ENCODE results near the gene TRIM43.
"Not testable (repeated sequence)": the region's sequence is repeated elsewhere in the genome, so short reads cannot be mapped to it uniquely, and the experiment has no call there.

The TRIM43 gene

GRCh38 chr2:95591701-95592100, at the start of gene TRIM43:
Gene TRIM43, plus strand, starts transcription at chr2:95592001. Its CDS starts 2,023 bp downstream, at chr2:95594024.
- H3K4me3 ChIP-seq (replicated peaks; ENCODE audit: low read depth, low read length); H3K36me3 ChIP-seq (ENCODE audit: control insufficient read depth, insufficient read depth, low read length); H3K27me3 ChIP-seq (replicated peaks; ENCODE audit: control insufficient read depth, insufficient read depth, low read length); DNase-seq (ENCODE audit: extremely low read depth, insufficient read length): not testable (repeated sequence)

DNA sequence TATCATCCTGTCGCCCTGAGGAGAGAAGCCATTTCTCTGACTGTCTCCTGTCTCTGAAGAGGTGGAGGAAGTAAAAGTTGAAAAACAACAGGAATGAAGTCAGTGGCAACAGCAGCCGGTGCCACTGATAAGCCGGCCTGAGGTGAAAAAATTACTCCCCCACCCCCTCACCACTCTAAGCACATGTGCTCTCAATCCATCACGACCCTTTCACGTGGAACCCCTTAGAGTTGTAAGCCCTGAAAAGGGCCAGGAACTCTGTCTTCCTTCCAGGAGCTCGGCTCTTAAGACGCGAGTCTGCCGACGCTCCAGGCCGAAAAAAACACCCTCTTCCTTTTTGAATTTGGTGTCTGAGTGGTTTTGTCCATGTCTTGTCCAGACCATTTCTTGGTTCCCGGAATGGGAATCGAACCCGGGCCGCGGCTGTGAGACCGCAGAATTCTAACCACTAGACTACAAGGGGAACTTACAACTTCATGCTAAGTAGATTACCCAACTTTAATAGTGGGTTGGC, 40.7 kb upstream of the TRIM43 start:
- DNase-seq (ENCODE audit: extremely low read depth, insufficient read length): no peak
- no peaks in the 10 kb centered on the region for H3K36me3 ChIP-seq (ENCODE audit: control insufficient read depth, insufficient read depth, low read length)

DNA sequence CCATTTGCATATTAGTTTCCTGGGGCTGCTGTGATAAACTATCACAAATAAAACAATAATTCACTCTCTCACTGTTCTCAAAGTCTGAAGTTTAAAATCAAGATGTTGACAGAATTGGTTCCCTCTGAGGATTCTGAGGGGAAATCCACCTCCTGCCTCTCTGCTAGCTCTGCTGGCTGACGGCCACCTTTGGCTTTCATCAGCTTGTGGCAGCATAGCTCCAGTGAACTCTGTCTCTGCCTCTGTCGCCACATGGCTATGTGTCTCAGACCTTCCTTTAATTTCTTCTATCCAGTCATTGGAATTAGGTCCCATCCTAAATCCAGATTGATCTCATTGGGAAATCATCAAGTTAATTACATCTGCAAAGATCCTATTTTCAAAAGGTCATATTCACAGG, 38.9 kb upstream of the TRIM43 start:
- TF ChIP-seq, protein P1, sequence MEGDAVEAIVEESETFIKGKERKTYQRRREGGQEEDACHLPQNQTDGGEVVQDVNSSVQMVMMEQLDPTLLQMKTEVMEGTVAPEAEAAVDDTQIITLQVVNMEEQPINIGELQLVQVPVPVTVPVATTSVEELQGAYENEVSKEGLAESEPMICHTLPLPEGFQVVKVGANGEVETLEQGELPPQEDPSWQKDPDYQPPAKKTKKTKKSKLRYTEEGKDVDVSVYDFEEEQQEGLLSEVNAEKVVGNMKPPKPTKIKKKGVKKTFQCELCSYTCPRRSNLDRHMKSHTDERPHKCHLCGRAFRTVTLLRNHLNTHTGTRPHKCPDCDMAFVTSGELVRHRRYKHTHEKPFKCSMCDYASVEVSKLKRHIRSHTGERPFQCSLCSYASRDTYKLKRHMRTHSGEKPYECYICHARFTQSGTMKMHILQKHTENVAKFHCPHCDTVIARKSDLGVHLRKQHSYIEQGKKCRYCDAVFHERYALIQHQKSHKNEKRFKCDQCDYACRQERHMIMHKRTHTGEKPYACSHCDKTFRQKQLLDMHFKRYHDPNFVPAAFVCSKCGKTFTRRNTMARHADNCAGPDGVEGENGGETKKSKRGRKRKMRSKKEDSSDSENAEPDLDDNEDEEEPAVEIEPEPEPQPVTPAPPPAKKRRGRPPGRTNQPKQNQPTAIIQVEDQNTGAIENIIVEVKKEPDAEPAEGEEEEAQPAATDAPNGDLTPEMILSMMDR (IDR thresholded peaks at IDR 0.05; ENCODE audit: insufficient read depth, low read length, poor library complexity, severe bottlenecking): no peak
- no peak overlapping the region for H3K4me3 ChIP-seq (replicated peaks; ENCODE audit: low read depth, low read length)
- no peak for DNase-seq (ENCODE audit: extremely low read depth, insufficient read length)
- no peaks in the 10 kb centered on the region for H3K27me3 ChIP-seq (replicated peaks; ENCODE audit: control insufficient read depth, insufficient read depth, low read length)
- H3K36me3 ChIP-seq (ENCODE audit: control insufficient read depth, insufficient read depth, low read length): no peaks in the 10 kb centered on the region

More for the DNA sequence above, 40.7 kb upstream of the TRIM43 start:
- H3K4me3 ChIP-seq (replicated peaks; ENCODE audit: low read depth, low read length): no peak overlapping the region
- TF ChIP-seq, protein P1 (IDR thresholded peaks at IDR 0.05; ENCODE audit: insufficient read depth, low read length, poor library complexity, severe bottlenecking): no peak
- no peaks in the 10 kb centered on the region for H3K27me3 ChIP-seq (replicated peaks; ENCODE audit: control insufficient read depth, insufficient read depth, low read length)

DNA sequence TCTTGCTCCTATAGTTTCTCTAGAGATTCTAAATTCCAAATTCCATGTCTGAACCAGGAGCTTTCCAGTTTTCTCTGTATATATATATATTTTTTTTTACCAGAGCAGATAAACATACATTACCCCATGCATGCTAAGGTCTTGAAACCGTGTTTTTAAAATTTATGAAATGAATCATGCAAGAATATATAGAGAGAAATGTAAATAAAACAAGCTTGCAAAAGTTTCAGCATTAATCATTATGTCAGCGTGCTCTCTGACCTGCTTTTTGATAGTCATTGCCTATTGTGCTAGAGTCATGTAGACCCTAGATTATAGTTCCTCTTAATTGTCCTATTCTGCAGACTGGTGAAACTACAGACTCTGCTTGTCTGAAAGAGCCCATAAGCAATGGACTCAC, 22.6 kb upstream of the TRIM43 start:
- no peaks in the 10 kb centered on the region for H3K36me3 ChIP-seq (ENCODE audit: control insufficient read depth, insufficient read depth, low read length)
- DNase-seq (ENCODE audit: extremely low read depth, insufficient read length): no peak
- H3K27me3 ChIP-seq (replicated peaks; ENCODE audit: control insufficient read depth, insufficient read depth, low read length): no peaks in the 10 kb centered on the region
- no peak overlapping the region for H3K4me3 ChIP-seq (replicated peaks; ENCODE audit: low read depth, low read length)
- TF ChIP-seq, protein P1 (IDR thresholded peaks at IDR 0.05; ENCODE audit: insufficient read depth, low read length, poor library complexity, severe bottlenecking): no peak

DNA sequence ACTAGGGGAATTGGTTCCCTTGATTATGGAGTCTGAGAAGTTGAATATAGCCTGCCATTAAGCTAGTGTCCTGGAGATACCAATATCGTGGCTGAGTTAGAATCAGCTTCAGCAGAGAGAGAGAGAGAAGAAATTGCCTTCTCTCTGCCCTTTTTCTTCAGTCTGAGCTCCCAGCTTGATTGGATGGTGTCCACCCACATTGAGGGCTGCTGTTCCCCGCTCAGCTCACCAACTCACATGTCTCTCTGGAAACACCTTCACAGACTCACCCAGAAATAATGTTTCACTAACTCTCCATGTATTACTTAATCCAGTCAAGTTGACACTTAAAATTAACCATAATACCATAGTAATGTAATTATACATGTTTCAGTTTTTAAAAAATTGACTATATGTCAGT, 17.9 kb upstream of the TRIM43 start:
- TF ChIP-seq, protein P1 (IDR thresholded peaks at IDR 0.05; ENCODE audit: insufficient read depth, low read length, poor library complexity, severe bottlenecking): no peak
- DNase-seq (ENCODE audit: extremely low read depth, insufficient read length): no peak

DNA sequence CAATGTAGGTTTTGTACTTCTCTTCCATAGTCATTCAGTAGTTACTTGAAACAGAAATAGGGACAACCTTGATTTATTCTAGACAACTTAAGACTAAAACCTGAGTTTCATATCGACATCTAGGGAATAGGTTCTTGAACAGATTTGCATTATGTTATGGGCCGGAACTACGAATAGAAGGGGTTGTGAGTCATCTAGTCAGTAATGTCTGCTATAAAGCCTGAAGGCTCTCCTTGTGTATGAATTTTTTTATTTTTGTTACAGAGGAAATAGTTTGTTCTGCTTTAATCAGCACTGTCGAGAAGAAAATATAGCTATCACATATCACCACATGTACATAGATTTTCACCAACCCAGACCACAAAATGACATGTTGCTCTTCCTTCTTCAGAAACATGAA, 17.3 kb upstream of the TRIM43 start:
- TF ChIP-seq, protein P1 (IDR thresholded peaks at IDR 0.05; ENCODE audit: insufficient read depth, low read length, poor library complexity, severe bottlenecking): no peak
- no peak overlapping the region for H3K4me3 ChIP-seq (replicated peaks; ENCODE audit: low read depth, low read length)
- H3K27me3 ChIP-seq (replicated peaks; ENCODE audit: control insufficient read depth, insufficient read depth, low read length): no peaks in the 10 kb centered on the region
- no peaks in the 10 kb centered on the region for H3K36me3 ChIP-seq (ENCODE audit: control insufficient read depth, insufficient read depth, low read length)
- no peak for DNase-seq (ENCODE audit: extremely low read depth, insufficient read length)

More for the DNA sequence above, 17.9 kb upstream of the TRIM43 start:
- Histone ChIP-seq H3K27me3 (replicated peaks; ENCODE audit: control insufficient read depth, insufficient read depth, low read length) (no peaks in the 10 kb centered on the region), H3K36me3 (ENCODE audit: control insufficient read depth, insufficient read depth, low read length) (no peaks in the 10 kb centered on the region), H3K4me3 (replicated peaks; ENCODE audit: low read depth, low read length) (no peak overlapping the region)
